ENCODE measurements around the gene AMN. TPM values are rescaled to one million over a fixed set of nuclear protein-coding genes. Genes with fewer than 3 reads are reported as not detected.
A peak's percentile ranks its signal among the peaks of the same experiment; 100 is the strongest.

Gene AMN
- total and polyA plus RNA-seq, 9 of the 15 experiments (the other 6 are each of a cell fraction or from before 2014, with no cell fraction given) = 0.04 to 0.14 TPM; not detected in 7

DNA sequence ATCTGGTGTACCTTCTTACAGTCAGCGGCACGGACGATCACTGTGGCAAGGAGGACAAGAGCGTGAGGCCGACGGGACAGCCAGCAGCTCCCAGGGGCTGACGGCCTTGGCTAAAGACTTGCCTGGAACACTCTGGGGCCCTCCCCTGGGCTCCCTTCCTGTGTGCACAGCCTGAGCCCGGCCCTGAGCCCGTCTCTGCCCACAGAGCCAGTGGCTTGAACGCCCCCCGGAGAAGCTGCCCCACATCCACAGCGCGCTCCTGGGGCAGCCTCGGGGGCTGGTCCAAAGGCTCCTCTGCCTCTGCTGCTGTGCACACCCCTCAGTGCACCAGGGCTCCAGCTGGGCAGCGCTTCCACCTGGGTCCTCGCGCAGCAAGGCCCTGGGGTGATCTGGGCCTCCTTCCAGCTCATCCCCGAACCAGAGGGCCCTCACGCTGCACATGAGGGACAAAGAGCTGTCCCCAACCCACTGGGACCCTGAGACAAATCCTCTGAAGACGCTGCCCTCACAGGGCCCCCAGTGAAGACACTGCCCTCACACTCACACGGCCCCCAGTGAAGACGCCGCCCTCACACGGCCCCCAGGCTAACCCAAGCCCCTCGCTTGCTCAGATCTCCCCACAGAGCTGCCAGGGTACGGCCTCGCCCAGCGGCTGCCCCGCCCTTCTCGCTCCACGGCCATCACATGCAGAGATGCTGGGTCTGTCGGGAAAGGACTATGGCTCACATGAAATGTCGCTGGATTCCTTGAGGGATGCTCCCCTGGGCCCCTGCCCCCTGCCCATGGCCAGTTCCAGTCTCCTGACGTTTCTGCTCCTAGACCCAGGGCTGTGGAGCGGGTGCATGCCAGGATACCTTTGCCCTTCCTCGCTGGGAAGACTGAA, 22.2 kb downstream of the AMN start:
- H3K9ac ChIP-seq (ENCODE audit: insufficient read depth in 1 of 2, low read depth in 2 of 2, low read length in 2 of 2) = peak overlapping the region in 1 of 2 experiments; percentile 17; a peak in 1 of 4 replicates
- no peak overlapping the region for H3K4me2 ChIP-seq (ENCODE audit: insufficient read depth, low read length)
- H3K79me2 ChIP-seq (ENCODE audit: control insufficient read depth, insufficient read depth, low read length) = no peaks in the 10 kb centered on the region
- no peak overlapping the region for H3K4me3 ChIP-seq
- peaks cover 25% of the 10 kb centered on the region; the same call in 1 of the 3 replicates for H3K36me3 ChIP-seq (ENCODE audit: control insufficient read depth, insufficient read depth, low read length)
- intact Hi-C loops (cut with micrococcal nuclease) = no loop called here
- H4K20me1 ChIP-seq (replicated peaks; ENCODE audit: control insufficient read depth, insufficient read depth, low read length) = no peaks in the 10 kb centered on the region
- no peaks in the 10 kb centered on the region for H3K9me1 ChIP-seq (ENCODE audit: control insufficient read depth, insufficient read depth, low read length)
- H3K27ac ChIP-seq (ENCODE audit: extremely low read depth, low read depth, low read length) = no peak overlapping the region
- peaks cover 4 to 23% of the 10 kb centered on the region in 2 experiments; a peak in 3 of 5 replicates for H3K4me1 ChIP-seq (replicated peaks in 1 of 2; ENCODE audit: control insufficient read depth in 2 of 2, insufficient read depth in 2 of 2, low read length in 2 of 2)
- 83% methylated on average over 26 of the region's 36 CpGs for WGBS (ENCODE audit: insufficient coverage, low coverage, missing lambda C conversion rate)
- DNase-seq (ENCODE audit: extremely low read depth in 1 of 4, low spot score in 3 of 4) (no peak), FAIRE-seq (no peak), ATAC-seq (no peak)
- in situ Hi-C loops (cut with MboI) = no loop called here
- POLR2A ChIA-PET = no interaction called here
- CTCF ChIA-PET (ENCODE audit: low intra/inter-chr PET ratio) = no interaction called here
- no TSS peak for BruUV-seq (replicated peaks)
- no peaks in the 10 kb centered on the region for H3K27me3 ChIP-seq (ENCODE audit: control insufficient read depth in 2 of 2, insufficient read depth in 2 of 2, low read length in 2 of 2)
- TF ChIP-seq POLR2G (IDR thresholded peaks at IDR 0.05; ENCODE audit: low read depth, low read length) (0 out of 2 replicates have a peak, but pooled peaks have one; percentile 23), GATA2 (CRISPR knock-in tag; IDR thresholded peaks at IDR 0.05) (no peak)
- H2AFZ ChIP-seq (ENCODE audit: low read depth, low read length) = no peak overlapping the region
- no peaks in the 10 kb centered on the region for H3K9me3 ChIP-seq (replicated peaks; ENCODE audit: control insufficient read depth, insufficient read depth, low read depth, low read length)

DNA sequence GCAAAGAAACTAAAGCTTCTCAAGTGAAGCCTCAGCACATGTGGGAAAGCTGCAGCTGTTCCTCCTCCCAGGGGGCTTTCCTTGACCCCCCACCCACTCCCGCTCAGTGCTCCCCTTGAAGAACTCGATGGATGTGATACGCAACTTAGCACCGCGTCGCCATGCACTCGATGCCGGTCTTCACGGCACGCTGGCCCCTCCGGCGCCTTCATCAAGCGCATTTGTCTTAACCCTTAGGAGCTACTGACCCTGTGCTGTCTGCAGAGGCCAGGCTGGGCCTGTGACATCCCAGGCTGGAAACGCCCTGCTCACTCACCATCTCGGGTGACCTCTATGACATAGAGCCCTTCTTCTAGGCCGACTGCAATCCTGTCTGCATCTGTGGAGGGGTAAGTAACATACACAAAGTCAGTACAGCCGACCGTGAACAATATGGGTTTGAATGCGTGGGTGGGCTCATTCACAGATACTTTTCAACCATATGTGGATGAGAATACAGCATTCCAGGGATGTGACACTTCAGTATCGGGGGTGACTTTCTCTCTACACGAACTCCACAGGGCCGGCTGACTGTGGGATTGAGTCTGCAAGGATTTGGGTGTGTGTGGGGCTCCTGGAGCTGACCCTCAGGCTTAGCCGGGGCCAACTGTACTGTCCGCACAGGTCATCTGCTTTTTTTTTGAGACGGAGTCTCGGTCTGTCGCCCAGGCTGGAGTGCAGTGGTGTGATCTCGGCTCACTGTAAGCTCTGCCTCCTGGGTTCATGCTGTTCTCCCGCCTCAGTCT, 23.1 kb downstream of the AMN start:
- Histone ChIP-seq H2AFZ (ENCODE audit: low read depth, low read length) (no peak overlapping the region), H4K20me1 (replicated peaks; ENCODE audit: control insufficient read depth, insufficient read depth, low read length) (no peaks in the 10 kb centered on the region), H3K4me1 (replicated peaks in 1 of 2; ENCODE audit: control insufficient read depth in 2 of 2, insufficient read depth in 2 of 2, low read length in 2 of 2) (peaks cover 4 to 16% of the 10 kb centered on the region in 2 experiments; a peak in 3 of 5 replicates), H3K9ac (ENCODE audit: insufficient read depth in 1 of 2, low read depth in 2 of 2, low read length in 2 of 2) (no peak overlapping the region), H3K79me2 (ENCODE audit: control insufficient read depth, insufficient read depth, low read length) (no peaks in the 10 kb centered on the region), H3K4me2 (ENCODE audit: insufficient read depth, low read length) (no peak overlapping the region), H3K9me3 (replicated peaks; ENCODE audit: control insufficient read depth, insufficient read depth, low read depth, low read length) (no peaks in the 10 kb centered on the region), H3K27me3 (ENCODE audit: control insufficient read depth in 2 of 2, insufficient read depth in 2 of 2, low read length in 2 of 2) (no peaks in the 10 kb centered on the region), H3K9me1 (ENCODE audit: control insufficient read depth, insufficient read depth, low read length) (no peaks in the 10 kb centered on the region), H3K4me3 (no peak overlapping the region), H3K27ac (ENCODE audit: extremely low read depth, low read depth, low read length) (no peak overlapping the region), H3K36me3 (ENCODE audit: control insufficient read depth, insufficient read depth, low read length) (peaks cover 30% of the 10 kb centered on the region; the same call in 1 of the 3 replicates)
- no TSS peak for BruUV-seq (replicated peaks)
- intact Hi-C loops (cut with micrococcal nuclease) (no loop called here), in situ Hi-C loops (cut with MboI) (no loop called here)
- POLR2A ChIA-PET = interaction anchor here (0.7 kb wide), 1 partner anchor 10 kb away, joined by 3 read pairs; no protein-coding TSS in a partner anchor
- CTCF ChIA-PET (ENCODE audit: low intra/inter-chr PET ratio) = no interaction called here
- DNase-seq (ENCODE audit: extremely low read depth in 1 of 4, low spot score in 3 of 4) = no peak
- ATAC-seq = no peak
- WGBS (ENCODE audit: insufficient coverage, low coverage, missing lambda C conversion rate) = 87% methylated on average over 18 of the region's 29 CpGs
- no peak for FAIRE-seq
- no peak for TF ChIP-seq CHCHD3 (CRISPR knock-in tag; IDR thresholded peaks at IDR 0.05)
- no peak for TF ChIP-seq GTF2A2 (tag; IDR thresholded peaks at IDR 0.05)
- TF ChIP-seq JUN (IDR thresholded peaks at IDR 0.05; ENCODE audit: borderline replicate concordance, low read depth, low read length) = no peak
- no peak for TF ChIP-seq JUN (CRISPR knock-in tag; IDR thresholded peaks at IDR 0.05; ENCODE audit: borderline replicate concordance)
- no peak for TF ChIP-seq ZKSCAN1 (IDR thresholded peaks at IDR 0.05; ENCODE audit: low read depth, low read length)
- TF ChIP-seq IRF2 (CRISPR knock-in tag; IDR thresholded peaks at IDR 0.05) = no peak
- TF ChIP-seq ZNF212 (CRISPR knock-in tag; IDR thresholded peaks at IDR 0.05) = no peak
- no peak for TF ChIP-seq L3MBTL2 (IDR thresholded peaks at IDR 0.05)
- no peak for TF ChIP-seq ARHGAP35 (IDR thresholded peaks at IDR 0.05; ENCODE audit: partially characterized antibody)
- no peak for TF ChIP-seq ZNF280B (CRISPR knock-in tag; IDR thresholded peaks at IDR 0.05)
